Measurements from ENCODE around the gene FTL.

FTL gene

GRCh38 chr19:48965806-48966540 is 864 bp downstream of the FTL start:
- DNase-seq (ENCODE audit: low read depth in 2 of 3, low spot score in 2 of 3), result peak in 2 of 3 experiments; percentile 65 to 84

DNA sequence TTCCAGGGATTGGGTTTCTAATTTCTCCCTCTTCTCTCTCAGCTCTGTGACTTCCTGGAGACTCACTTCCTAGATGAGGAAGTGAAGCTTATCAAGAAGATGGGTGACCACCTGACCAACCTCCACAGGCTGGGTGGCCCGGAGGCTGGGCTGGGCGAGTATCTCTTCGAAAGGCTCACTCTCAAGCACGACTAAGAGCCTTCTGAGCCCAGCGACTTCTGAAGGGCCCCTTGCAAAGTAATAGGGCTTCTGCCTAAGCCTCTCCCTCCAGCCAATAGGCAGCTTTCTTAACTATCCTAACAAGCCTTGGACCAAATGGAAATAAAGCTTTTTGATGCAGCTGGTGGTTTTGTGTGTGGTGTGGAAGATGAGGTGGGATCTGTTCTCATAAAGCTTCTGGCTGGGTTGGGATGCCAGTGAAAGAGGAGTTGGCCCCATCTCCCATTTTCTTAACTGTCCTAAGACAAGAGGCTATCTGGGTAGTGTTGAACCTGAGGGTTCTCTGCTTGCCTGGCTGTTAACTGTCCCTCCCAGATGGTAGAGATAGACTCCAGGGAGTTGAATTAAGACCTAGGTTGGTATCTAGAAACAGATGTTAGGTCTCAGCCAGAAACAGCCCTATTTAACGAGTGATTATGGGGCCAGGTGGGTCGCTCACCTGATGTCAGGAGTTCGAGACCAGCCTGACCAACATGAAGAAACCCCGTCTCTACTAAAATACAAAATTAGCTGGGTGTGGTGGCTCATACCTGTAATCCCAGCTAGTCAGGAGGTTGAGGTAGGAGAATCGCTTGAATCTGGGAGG is 1.6 kb downstream of the FTL start:
- no peak for DNase-seq (ENCODE audit: low read depth in 2 of 3, low spot score in 2 of 3)

- DNase-seq (ENCODE audit: low read depth in 2 of 3, low spot score in 2 of 3), result no peak
These were observed 2.5 kb downstream of the FTL start for GRCh38 chr19:48967346-48968178.

- no peak for DNase-seq (ENCODE audit: low read depth in 2 of 3, low spot score in 2 of 3)
These were observed 3.1 kb downstream of the FTL start for GRCh38 chr19:48968179-48968661.

- no peak for DNase-seq (ENCODE audit: low read depth in 2 of 3, low spot score in 2 of 3)
These were observed 3.7 kb downstream of the FTL start for GRCh38 chr19:48968813-48969218.

DNA sequence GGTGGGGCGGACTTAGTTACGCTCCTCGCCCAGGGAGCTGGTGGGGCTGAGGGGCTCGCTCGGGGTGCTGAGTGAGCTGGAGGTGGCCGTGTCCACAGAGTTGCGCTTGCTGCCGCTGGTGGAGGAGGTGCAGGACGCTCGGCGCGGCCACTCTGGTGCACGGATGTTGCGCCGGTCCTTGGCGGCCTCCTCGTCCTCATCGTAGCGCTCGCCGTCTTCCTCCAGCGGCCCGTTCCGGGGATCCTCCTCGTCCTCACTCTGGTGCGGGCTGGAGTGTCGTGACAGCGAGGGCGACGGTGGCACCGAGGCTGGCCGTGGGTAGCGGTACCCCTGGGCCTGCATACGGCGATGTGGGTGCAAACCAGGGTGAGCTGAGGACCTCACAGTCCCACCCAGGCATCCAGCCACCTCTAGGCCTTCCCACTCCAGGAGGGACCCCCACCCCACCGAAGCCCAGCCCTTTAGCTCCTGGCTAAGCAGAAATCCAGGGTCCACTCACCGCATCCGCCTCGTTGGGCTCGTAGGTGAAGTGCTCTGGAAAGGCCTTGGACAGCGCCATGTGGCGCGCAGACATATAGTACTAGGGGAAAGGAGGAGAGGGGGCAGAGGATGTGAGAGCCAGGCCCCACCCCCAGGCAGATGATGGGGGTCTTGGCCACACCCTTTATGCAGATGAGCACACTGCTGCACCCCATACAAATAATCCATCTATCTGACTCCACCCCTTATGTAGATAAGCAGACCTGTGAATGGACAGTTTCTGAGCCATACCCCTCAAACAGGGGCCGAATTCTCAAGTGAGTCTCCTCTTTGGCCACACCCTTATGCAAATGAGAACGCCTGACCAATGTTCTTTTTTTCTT is 4.4 kb downstream of the FTL start:
- no peak for DNase-seq (ENCODE audit: low read depth in 2 of 3, low spot score in 2 of 3)

GRCh38 chr19:48970139-48970766 is 5.1 kb downstream of the FTL start:
- no peak for DNase-seq (ENCODE audit: low read depth in 2 of 3, low spot score in 2 of 3)

GRCh38 chr19:48970923-48971395 is 5.8 kb downstream of the FTL start:
- DNase-seq (ENCODE audit: low read depth in 2 of 3, low spot score in 2 of 3), result peak in 2 of 3 experiments; percentile 77 to 81

GRCh38 chr19:48975947-48976847 is 11.1 kb downstream of the FTL start:
- DNase-seq (ENCODE audit: low read depth in 2 of 3, low spot score in 2 of 3), result no peak

DNA sequence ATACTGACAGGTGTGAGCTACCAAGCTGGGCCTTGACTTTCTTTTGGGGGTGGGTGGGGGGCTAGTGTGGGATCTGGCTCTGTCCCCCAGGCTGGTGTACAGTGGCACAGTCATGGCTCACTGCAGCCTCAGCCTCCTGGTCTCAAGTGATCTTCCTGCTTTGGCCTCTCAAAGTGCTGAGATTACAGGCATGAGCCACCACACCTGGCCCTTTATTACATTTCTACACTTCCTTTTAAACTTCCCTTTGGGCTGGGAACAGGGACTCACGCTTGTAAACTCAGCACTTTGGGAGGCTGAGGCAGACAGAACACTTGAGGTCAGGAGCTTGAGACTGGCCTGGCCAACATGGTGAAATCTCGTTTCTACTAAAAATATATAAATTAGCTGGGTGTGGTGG is 12.0 kb downstream of the FTL start:
- no peak for DNase-seq (ENCODE audit: low read depth in 2 of 3, low spot score in 2 of 3)

DNA sequence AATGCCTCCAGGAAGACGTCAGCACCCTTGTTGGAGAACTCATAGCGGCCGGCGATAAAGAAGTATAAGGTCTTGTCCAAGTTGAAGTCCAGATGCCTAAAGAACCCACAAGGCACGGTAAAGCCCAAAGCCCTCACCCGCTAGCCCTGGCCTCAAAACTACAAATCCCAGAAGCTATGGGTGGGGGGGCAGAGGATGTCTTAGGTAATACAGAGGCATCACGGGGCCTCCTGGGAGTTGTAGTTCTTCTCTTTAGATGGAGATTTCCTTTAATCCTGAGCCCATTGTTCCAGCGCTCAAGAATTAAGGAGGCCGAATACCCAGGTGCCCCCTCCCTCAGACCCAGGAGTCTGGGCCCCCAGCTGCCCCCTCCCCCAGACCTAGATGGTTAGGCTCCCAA is 17.2 kb downstream of the FTL start:
- no peak for DNase-seq (ENCODE audit: low read depth in 2 of 3, low spot score in 2 of 3)

DNA sequence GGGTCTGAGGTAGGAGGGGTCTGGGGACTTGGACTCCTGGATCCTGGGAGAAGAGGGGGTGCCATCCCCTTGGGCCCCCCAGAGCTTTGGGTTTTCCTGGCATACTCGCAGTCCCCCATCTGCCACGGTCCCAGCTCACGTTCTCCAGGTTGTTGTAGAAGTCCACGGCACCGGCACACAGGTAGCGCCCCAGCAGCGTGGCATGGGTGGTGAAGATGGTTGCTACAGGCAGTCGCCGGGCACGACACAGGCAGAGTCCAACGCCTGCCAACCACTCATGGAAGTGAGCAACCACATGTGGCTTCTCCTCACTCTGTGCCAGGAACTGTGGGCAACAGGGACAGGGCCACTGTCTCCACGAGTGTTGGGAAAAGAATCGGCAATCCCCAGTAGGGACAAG is 20.6 kb downstream of the FTL start:
- DNase-seq (ENCODE audit: low read depth in 2 of 3, low spot score in 2 of 3), result no peak

DNA sequence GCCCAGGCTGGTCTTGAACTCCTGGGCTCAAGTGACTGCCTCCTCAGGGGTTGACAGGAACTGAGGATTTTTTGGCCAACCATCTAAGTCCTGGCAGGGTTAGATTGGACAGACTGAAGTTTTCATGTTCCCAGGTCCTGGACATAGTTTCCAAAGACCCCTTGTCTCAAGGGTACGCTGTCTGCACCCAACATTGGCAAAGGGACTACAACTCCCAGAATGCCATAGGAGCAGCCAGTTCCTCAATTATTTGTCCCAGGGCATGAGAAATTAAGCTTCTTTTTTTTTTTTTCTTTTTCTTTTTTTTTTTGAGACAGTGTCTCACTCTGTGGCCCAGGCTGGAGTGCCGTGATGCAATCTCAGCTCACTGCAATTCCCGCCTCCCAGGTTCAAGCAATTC is 21.1 kb downstream of the FTL start:
- DNase-seq (ENCODE audit: low read depth in 2 of 3, low spot score in 2 of 3), result no peak

DNA sequence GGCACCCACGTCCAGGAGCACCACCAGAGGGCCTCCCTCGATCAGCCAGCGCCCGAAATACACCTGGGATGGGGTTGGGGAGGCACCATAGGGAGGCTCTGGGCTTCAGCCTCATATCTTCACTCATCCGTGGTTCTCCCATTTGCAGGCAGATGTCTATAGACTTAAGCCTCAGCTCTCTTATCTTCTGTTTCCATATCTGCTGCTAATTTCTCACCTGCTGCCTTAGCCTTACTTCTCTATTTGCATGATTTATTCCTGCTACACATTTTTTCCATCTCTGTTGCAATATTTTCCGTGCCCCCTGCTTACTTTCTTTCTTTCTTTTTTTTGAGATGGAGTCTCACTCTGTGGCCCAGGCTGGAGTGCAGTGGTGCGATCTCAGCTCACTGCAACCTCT is 22.2 kb downstream of the FTL start:
- DNase-seq (ENCODE audit: low read depth in 2 of 3, low spot score in 2 of 3), result no peak

- DNase-seq (ENCODE audit: low read depth in 2 of 3, low spot score in 2 of 3), result no peak
These were observed 23.2 kb downstream of the FTL start for GRCh38 chr19:48988286-48988685.

GRCh38 chr19:48988860-48989259 is 23.8 kb downstream of the FTL start:
- DNase-seq (ENCODE audit: low read depth in 2 of 3, low spot score in 2 of 3), result no peak

- DNase-seq (ENCODE audit: low read depth in 2 of 3, low spot score in 2 of 3), result no peak
These were observed 24.7 kb downstream of the FTL start for GRCh38 chr19:48989701-48990291.

DNA sequence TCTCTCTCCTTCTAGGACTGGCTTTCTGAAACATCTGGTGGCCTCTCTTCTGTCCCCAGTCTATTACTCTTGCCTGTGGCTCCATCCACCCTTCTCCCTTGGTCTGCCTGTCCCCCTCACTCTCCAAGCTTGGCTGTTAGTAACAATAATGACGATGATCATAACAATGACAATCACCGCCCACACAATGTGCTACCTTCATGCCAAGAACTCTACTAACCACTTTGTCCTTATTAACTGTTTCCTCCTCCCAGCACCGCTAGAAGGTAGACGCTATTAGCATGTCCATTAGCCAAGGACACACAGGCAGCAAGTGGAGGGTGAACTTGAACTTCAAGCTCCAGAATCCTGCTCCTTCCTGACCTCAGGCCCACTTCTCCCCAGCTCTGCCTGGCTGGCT is 25.3 kb downstream of the FTL start:
- DNase-seq (ENCODE audit: low read depth in 2 of 3, low spot score in 2 of 3), result no peak

All from activated CD8-positive, alpha-beta memory T cell treated with anti-CD3 and anti-CD28 coated beads for 48 hours (primary cell).